Measurements from ENCODE around the gene PNKD. TPM values are rescaled to one million over a fixed set of nuclear protein-coding genes. Genes with fewer than 3 reads are reported as not detected.

Gene PNKD
- total and polyA plus RNA-seq, 8 donors: 17.2 to 89.1 (median 23.0) TPM

DNA sequence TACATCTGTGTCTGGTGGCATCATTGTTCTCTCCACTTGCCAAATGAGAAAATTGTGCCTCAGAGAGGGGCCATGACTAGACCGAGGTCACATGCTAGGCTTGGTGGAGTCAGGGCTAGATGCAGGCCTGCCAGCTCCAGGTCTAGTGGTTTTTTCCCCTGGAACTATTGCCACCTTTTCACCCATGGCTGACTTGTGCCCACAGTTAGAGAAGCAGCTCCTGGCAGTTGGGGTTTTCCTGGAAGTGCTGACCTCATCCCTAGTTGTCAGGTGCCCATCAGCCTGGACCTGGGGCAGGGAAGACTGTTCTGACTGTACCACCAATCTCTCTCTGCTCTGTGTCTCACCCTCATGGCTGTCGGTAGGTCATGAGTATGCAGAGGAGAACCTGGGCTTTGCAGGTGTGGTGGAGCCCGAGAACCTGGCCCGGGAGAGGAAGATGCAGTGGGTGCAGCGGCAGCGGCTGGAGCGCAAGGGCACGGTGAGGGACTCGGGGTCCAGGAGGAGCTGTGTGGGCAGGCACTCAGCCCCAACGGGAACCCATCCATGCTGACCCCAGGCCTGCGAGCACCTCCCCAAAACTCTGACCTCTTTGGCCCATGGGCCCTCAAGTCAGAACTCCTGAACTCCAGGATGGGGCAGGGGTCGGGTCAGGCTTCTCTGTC is 73.9 kb downstream of the PNKD start:
- peak in 1 of 6 donors; percentile 57 for DNase-seq

DNA sequence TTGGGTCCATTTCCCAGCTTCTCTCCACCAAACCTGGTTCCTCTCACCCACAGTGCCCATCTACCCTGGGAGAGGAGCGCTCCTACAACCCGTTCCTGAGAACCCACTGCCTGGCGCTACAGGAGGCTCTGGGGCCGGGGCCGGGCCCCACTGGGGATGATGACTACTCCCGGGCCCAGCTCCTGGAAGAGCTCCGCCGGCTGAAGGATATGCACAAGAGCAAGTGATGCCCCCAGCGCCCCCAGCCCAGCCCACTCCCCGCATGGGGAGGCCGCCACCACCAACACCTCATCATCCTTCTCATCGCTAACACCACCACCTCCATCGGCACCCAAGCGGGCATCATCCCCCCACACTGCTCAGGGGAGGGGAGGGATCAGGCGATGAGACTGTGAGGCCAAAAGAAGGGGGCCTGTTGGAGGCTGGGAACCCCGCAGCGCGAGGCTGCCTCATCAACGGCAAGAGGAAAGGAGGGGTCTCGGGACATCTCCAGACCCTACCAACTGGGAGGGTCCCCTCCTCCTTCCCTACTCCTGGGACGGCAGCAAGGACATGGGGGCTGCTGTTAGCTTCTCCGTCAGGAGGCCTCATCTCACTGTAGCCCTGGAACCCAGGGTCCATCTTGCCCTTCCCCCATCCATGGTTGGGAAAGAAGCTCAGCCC is 74.6 kb downstream of the PNKD start:
- no peaks in the 10 kb centered on the region for H3K36me3 ChIP-seq

More for the DNA sequence above, 73.9 kb downstream of the PNKD start:
- H3K27me3 ChIP-seq: no peaks in the 10 kb centered on the region
- no peak for FAIRE-seq
- intact Hi-C loops (cut with DNase I): no loop called here
- no peak overlapping the region for H3K27ac ChIP-seq
- H3K9me3 ChIP-seq: no peaks in the 10 kb centered on the region
- TF ChIP-seq, protein P1, sequence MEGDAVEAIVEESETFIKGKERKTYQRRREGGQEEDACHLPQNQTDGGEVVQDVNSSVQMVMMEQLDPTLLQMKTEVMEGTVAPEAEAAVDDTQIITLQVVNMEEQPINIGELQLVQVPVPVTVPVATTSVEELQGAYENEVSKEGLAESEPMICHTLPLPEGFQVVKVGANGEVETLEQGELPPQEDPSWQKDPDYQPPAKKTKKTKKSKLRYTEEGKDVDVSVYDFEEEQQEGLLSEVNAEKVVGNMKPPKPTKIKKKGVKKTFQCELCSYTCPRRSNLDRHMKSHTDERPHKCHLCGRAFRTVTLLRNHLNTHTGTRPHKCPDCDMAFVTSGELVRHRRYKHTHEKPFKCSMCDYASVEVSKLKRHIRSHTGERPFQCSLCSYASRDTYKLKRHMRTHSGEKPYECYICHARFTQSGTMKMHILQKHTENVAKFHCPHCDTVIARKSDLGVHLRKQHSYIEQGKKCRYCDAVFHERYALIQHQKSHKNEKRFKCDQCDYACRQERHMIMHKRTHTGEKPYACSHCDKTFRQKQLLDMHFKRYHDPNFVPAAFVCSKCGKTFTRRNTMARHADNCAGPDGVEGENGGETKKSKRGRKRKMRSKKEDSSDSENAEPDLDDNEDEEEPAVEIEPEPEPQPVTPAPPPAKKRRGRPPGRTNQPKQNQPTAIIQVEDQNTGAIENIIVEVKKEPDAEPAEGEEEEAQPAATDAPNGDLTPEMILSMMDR (IDR thresholded peaks at IDR 0.05): no peak
- no peaks in the 10 kb centered on the region for H3K36me3 ChIP-seq
- H3K4me3 ChIP-seq: no peak overlapping the region
- 93 to 98% methylated on average over 12 of the region's 12 CpGs for WGBS, 2 donors
- H3K4me1 ChIP-seq: no peaks in the 10 kb centered on the region
- no peak for ATAC-seq

DNA sequence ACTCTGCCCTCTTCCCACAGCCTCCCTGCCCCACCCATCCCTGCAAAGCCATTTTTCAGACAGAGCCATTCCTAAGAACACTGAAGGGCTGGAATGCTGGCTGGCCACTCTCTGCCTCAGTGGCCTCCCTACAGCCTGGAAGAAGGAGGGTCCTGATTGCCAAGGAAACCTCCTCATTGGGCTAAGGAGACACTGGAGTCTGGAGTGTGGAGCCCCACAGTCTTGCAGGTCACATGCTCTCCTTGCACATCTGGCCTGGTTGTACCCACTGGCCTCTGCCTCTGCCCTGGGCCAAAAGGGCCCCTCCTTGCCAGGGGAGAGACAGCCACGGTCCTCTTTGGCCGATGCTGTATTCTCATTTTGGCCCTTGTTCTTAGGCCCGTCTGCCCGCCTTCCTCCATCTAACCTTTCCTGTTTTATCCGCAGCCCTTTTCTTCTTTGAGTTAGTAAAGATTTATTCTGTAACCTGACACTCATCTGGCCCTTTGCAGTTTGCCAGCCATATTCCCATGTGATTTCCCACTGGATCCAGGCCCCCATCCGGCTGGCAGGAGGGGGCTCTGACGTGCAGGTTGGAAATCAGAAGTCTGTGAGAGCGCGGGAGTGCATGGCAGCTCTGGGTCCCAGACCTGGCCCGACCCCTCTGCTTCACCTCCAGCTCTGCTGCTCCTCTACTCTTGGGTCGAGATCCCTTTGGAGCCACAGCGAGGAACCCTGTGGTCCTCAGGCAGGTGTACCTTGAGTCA is 75.3 kb downstream of the PNKD start:
- Histone ChIP-seq H3K4me1 (no peaks in the 10 kb centered on the region), H3K27me3 (no peaks in the 10 kb centered on the region), H3K27ac (no peak overlapping the region), H3K36me3 (no peaks in the 10 kb centered on the region), H3K4me3 (no peak overlapping the region), H3K9me3 (no peaks in the 10 kb centered on the region)
- DNase-seq (peak in 1 of 6 donors; percentile 35), FAIRE-seq (no peak), ATAC-seq (peak in 1 of 4 donors; percentile 12)
- TF ChIP-seq, protein P1 (IDR thresholded peaks at IDR 0.05): no peak
- intact Hi-C loops (cut with DNase I): no loop called here
- WGBS, 2 donors: 69 to 77% methylated on average over 12 of the region's 12 CpGs

More for the DNA sequence above, 74.6 kb downstream of the PNKD start:
- H3K4me3 ChIP-seq: no peak overlapping the region
- WGBS, 2 donors: 93 to 97% methylated on average over 22 of the region's 22 CpGs
- H3K27ac ChIP-seq: no peak overlapping the region
- H3K27me3 ChIP-seq: no peaks in the 10 kb centered on the region
- no peaks in the 10 kb centered on the region for H3K4me1 ChIP-seq
- DNase-seq: peak in 1 of 6 donors; percentile 63
- no peak for ATAC-seq
- H3K9me3 ChIP-seq: no peaks in the 10 kb centered on the region
- no peak for FAIRE-seq
- TF ChIP-seq, protein P1 (IDR thresholded peaks at IDR 0.05): no peak
- intact Hi-C loops (cut with DNase I): no loop called here

DNA sequence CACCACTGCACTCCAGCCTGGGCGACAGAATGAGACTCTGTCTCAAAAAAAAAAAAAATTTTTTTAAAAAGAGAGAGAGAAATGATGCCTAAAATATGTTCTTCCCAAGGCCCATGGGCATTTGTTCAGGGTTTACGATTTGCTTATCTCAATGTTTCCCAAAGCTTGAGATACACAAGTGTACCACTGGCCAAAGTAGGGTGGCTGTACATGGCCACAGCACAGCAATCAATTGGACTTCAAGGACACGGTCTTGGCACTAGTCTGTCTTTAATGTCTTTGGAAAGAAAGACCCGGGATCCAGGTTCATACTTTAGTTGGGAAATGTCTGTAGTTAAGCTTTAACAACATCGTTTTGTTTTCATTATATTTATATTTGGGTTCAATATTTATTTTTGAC is 76.9 kb downstream of the PNKD start:
- ATAC-seq: peak in 2 of 4 donors; percentile 72 to 73
- Histone ChIP-seq H3K4me3 (no peak overlapping the region), H3K27me3 (no peaks in the 10 kb centered on the region), H3K36me3 (no peaks in the 10 kb centered on the region), H3K9me3 (no peaks in the 10 kb centered on the region), H3K4me1 (no peaks in the 10 kb centered on the region), H3K27ac (no peak overlapping the region)
- intact Hi-C loops (cut with DNase I): no loop called here
- no peak for FAIRE-seq
- TF ChIP-seq, protein P1 (IDR thresholded peaks at IDR 0.05): no peak
- peak in 1 of 6 donors; percentile 3 for DNase-seq
- 24 to 28% methylated on average over 5 of the region's 5 CpGs for WGBS, 2 donors
